ENCODE results near the gene POLR3G.

Gene POLR3G

DNA sequence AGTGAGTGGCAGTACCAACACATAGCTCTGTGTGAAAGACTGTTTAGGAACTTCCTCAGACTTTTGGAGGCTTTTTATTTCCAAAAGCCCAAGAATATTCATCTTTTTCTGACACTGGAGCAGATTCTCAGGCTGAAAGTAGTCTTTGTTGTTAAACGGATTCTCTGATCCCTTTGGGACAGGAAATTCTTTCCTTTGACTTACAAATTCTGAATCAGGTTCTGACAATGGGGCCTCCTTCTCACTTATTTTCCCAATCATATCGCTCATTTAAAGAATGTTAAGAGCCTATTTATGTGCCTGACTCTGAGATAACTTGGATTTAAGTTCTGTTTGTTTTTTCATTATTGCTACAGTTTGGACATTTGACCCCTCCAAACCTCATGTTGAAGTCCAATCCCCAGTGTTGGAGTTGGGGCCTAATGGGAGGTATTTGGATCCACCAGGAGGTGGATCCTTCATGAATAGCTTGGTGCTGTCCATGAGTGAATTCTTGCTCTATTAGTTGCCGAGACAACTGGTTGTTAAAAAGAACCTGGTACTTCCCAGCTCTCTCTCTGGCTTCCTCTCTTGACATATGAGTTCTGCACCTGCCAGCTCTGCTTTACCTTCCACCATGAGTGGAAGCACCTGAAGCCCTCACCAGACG lies 79.8 kb downstream of the POLR3G start:
- no peak for DNase-seq

DNA sequence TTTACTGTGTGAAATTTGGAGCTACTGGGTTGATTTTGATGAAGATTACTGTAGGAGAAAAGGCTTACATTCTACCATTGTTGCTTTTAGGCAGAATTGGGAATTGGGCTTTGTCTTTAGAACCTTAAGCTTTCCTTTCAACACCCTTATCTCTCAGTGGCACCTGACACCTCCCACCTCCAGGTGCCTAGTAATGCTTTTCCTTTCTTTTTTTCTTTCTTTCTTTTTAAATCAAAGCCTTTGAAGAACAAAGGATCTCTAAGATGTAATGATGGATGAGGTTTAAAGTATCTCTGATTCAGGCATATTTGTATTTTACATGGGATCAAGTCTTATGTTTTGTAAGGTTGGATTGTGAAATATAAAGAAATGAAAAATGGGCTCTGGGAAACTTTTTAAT lies 81.0 kb downstream of the POLR3G start:
- no peak for DNase-seq

DNA sequence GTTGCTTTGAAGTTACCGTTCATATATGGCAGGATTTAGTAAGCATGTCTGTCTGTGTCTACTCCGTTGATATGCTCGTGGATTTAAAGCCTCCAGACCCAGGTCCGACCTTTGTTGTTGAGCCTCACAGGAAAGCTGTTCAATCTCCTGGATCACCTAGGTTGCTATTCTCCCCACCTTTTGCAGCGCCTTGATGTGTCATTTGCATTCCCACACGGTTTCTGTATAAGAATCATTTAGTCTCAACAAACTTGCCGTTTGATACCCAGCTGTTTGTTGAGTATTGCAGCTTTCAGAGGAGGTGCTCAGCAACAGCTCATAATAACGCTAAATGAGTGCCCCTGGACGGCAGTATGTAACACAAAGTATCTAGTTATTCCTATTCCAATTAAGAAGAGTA lies 82.7 kb downstream of the POLR3G start:
- no peak for DNase-seq

DNA sequence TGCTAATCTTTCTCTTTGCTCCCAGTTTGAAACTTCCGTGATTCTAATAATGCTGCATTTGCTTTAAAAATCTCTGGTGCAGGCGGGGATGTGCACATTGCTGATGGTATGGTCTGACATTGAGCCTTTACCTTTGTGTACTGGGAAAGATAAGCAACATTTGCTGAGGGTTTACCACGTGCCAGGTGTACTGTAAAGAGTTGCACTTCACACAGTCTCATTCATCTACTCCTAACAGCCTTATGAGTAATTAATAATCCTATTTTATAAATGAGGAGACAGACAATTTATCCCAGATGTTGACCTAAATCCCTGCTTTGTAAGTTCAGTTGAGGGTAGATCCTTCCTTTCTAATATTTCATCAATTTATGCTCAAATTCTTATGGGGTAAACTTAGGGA lies 83.2 kb downstream of the POLR3G start:
- no peak for DNase-seq

DNA sequence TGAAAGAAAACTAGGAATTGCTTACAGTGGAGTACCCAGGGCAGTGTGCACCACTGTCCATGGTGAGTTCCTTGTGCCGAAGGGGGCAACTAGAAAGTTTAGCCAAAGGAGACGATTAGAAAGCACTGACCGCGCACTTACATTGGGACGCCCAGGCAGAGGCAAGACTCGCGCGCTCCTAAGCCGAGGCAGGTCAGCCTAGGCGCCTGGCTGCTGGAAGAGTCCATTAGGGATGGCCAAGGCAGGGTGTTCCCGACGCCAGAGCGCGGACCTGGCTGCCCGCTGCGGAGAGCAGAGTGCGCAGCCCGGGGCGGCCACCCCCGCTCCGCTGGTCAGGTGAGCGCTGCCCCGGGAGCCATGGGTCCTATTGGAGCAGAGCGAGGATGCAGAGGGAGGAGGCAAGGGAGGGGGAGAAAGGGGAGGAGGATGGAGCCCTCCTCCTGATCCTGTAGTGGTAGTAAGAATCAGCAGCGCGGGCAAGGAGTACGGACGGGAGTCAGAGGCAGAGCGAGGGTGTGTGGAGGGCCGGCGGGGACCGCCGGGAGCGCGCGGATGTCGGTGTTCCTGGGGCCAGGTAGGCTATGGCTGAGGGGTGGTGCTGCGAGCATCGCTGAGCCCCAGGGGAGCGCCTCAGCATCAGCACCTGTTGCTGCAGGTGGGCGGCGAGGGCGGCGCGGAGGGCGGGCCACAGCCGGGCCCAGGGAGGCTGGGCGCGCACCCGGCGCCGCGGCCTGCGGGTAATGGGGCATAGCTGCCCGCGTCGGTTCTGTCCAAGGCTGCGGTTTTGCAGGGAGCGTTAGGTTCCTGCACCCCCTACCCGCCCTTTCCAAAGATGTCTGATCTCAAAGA lies 83.9 kb downstream of the POLR3G start, which contains the start of gene ADGRV1:
TSS of gene ADGRV1 (plus strand) at position 454 of the 849 bp plus-strand sequence. CDS start at position 553, 99 bp downstream.
- DNase-seq = no peak

DNA sequence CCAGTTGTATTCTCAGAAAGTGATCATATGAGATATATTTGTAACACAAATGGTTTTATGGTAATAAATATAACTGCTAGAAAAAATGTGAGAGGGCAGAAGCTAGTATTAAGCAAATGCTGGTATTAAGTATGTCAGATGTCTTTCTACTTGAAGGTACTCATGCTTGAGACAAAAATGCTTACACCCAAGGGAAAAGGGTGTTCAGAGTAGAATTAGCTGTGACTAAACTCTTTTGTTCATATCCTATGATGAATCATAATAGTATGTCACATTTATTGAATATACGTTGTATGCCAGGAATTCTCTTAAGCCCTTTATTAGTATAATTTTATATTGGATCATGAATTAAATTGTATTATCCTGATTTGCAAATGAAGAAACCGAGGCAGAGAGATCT lies 86.1 kb downstream of the POLR3G start:
- DNase-seq = no peak

DNA sequence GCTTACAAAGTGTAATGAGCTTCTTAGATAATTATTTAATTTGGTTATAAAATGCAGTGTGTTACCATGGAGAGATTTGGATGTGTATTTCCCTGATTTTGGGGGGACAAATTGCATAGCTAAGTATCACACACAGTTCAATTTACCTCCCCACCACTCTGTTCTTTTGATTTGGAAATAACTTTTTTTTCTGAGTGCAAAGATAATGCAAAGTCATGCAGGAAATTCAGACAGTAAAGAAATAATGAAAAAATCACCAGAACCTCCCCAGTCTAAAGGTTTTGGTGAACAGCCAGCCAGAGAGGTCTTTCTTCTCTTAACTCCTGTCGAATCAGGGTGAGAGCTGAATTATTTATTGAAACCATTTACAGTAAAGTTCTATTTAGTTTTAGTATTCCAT lies 87.1 kb downstream of the POLR3G start:
- no peak for DNase-seq

DNA sequence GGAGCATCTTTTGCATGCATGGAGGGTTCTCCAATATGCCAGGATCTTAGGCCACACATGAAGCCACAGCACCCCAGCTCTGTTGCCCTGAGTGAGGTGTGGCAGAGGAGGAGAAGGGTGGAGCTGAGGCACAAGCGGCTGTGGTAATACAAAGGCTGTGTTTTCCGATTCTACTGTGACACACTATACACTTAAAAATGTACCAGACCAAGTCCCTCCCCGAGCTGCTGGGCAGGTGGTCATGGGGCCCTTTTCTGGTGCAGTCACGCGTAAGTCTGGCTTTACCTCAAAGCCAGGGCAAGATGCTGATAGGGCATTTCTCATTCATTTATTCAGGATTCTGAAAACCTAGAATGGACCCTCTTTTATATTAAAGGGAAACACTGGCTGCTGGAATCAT lies 87.7 kb downstream of the POLR3G start:
- DNase-seq = no peak

DNA sequence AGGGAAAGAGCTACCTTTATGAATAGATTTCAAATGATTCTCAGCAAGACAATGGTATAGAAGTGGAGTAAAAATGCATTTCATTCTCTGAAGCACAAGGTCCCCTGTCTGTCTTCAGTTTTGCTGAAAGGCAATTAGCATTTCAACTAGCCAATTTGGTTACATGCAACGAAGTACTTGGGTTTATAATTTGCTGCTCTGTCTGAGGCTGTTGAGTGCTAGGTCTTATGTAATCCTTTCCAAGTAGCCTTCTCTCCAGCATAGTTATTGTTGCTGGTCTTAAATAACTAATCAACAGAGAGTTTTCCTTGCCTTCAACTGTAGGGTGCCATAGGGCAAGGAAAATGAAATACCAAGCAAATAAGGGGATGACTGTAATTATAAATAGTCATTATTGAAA lies 88.4 kb downstream of the POLR3G start:
- DNase-seq = no peak

Data from CD4-positive, alpha-beta T cell treated with Interleukin-6 for 4 hours (primary cell).